Lung (tissue), 12 donors: Measurements from ENCODE around the gene PCID2. TPM values are rescaled to one million over a fixed set of nuclear protein-coding genes. Genes with fewer than 3 reads are reported as not detected.

Experiments
- ATAC-seq: fragments of 200-7000 bp; cut with Tn5 transposase; one replicate; pipeline ENCODE4 v1.9.1; 2020; ENCODE audit warnings: moderate number of reproducible peaks; ENCODE audit not compliant: insufficient read depth, low FRiP score
- DNase-seq, 3 donors: peaks; one replicate each; pipeline ENCODE4 v3.0.0-alpha.2; 2013 to 2017
- H3K27ac ChIP-seq, 2 donors: one replicate each; pipeline ENCODE4 v1.5.1; 2013; ENCODE audit warnings: mild to moderate bottlenecking in 2 of 2, moderate library complexity in 2 of 2, control low read depth in 1 of 2, inconsistent platforms in 1 of 2, low read depth in 1 of 2, low read length in 1 of 2
- H3K27me3 ChIP-seq, 3 donors: one replicate each; pipeline ENCODE4 v1.5.1; 2013; ENCODE audit warnings: low read length in 2 of 3; ENCODE audit not compliant: control insufficient read depth in 3 of 3, insufficient read depth in 3 of 3
- H3K36me3 ChIP-seq, 4 donors: one replicate each; pipeline ENCODE4 v1.5.1; 2013; ENCODE audit warnings: low read length in 4 of 4, mild to moderate bottlenecking in 1 of 4, moderate library complexity in 1 of 4; ENCODE audit not compliant: control insufficient read depth in 4 of 4, insufficient read depth in 4 of 4
- H3K4me1 ChIP-seq, 5 donors: one replicate each; pipeline ENCODE4 v1.5.1; 2013; ENCODE audit warnings: low read length in 5 of 5, mild to moderate bottlenecking in 2 of 5, moderate library complexity in 1 of 5; ENCODE audit not compliant: control insufficient read depth in 5 of 5, insufficient read depth in 5 of 5
- H3K4me3 ChIP-seq: one replicate; pipeline ENCODE4 v1.5.1; 2013; ENCODE audit warnings: mild to moderate bottlenecking, control low read depth, moderate library complexity
- H3K9ac ChIP-seq, 2 donors: one replicate each; pipeline ENCODE4 v1.5.1; 2013; ENCODE audit warnings: low read length in 2 of 2, control low read depth in 1 of 2; ENCODE audit not compliant: insufficient read depth in 1 of 2
- H3K9me3 ChIP-seq, 4 donors: one replicate each; pipeline ENCODE4 v1.5.1; 2013; ENCODE audit warnings: low read length in 3 of 4, mild to moderate bottlenecking in 1 of 4, moderate library complexity in 1 of 4; ENCODE audit not compliant: control insufficient read depth in 4 of 4, insufficient read depth in 3 of 4
- WGBS, 2 donors: extraction: QIAGEN DNeasy Blood & Tissue Kit; methylation state at CpG; one replicate each; pipeline ENCODE4 v1.1.7; 2013; 5-methylcytosine and 5-hydroxymethylcytosine counted together
- polyA plus RNA-seq, 2 donors: library from polyadenylated mRNA; stranded (reverse); fragments of 200-250 nt; gene quantifications; one replicate each; pipeline ENCODE4 v1.2.1, GENCODE V29; 2013
- total RNA-seq, 2 donors: library from RNA; depleted of rRNA in 1 of 2; stranded (reverse); fragments of >200 nt in 1 of 2; gene quantifications; one replicate each; pipeline ENCODE4 v1.2.1, GENCODE V29; 2014 to 2021
- TF ChIP-seq, protein P1 (sequence below): IDR thresholded peaks from 2 replicates; pipeline ENCODE4 v1.5.1; 2012; ENCODE audit warnings: mild to moderate bottlenecking; ENCODE audit errors: control extremely low read depth, extremely low read depth
- donor health status: control.
- donor health status: control.
- donor health status: Bipolar disorder and iron deficiency.
- donor health status: healthy.
- donor health status: DM: yes; HTN: yes; CAD: no.

Gene PCID2
- total and polyA plus RNA-seq, 4 donors = 31.5 to 86.2 (median 37.3) TPM

DNA sequence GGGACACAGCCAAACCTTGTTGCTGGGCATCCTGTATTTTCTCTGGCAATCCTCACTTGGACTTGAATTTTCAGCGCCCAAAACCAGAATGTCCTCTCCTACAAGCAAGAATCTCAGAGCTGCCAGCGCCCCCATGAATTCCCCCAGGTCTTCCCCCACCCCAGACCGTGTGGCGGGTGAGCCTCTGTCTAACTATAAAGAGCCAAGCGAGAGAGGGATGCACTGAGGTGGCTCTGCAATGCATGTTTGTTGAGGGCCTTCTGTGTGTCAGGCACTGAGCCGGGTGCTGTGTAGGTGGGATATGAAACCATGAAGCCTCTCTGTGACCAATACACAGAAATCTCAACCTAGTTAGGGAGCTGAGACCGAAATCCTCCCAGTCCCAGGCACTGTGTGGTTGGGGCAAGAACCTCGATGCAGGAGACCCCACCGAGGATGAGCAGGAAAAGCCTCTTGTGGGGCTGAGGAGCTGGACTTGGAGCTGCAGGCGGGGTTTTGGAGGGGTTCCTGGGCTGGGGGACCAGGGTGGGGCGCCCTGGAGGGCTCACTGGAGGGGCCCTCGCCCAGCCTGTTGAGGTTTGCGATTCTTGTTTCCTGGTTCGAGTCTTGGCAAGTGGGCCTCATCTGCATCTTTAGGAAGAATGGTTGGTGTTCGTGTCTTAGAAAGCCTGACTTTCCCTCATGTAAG lies 62.4 kb downstream of the PCID2 start:
- Histone ChIP-seq H3K4me1 (no peaks in the 10 kb centered on the region), H3K27me3 (no peaks in the 10 kb centered on the region), H3K9me3 (no peaks in the 10 kb centered on the region), H3K9ac (no peak overlapping the region), H3K36me3 (no peaks in the 10 kb centered on the region), H3K4me3 (no peak overlapping the region), H3K27ac (no peak overlapping the region)
- WGBS, 2 donors = 89 to 93% methylated on average over 15 of the region's 15 CpGs
- no peak for DNase-seq
- no peak for ATAC-seq
- TF ChIP-seq, protein P1, sequence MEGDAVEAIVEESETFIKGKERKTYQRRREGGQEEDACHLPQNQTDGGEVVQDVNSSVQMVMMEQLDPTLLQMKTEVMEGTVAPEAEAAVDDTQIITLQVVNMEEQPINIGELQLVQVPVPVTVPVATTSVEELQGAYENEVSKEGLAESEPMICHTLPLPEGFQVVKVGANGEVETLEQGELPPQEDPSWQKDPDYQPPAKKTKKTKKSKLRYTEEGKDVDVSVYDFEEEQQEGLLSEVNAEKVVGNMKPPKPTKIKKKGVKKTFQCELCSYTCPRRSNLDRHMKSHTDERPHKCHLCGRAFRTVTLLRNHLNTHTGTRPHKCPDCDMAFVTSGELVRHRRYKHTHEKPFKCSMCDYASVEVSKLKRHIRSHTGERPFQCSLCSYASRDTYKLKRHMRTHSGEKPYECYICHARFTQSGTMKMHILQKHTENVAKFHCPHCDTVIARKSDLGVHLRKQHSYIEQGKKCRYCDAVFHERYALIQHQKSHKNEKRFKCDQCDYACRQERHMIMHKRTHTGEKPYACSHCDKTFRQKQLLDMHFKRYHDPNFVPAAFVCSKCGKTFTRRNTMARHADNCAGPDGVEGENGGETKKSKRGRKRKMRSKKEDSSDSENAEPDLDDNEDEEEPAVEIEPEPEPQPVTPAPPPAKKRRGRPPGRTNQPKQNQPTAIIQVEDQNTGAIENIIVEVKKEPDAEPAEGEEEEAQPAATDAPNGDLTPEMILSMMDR = no peak

DNA sequence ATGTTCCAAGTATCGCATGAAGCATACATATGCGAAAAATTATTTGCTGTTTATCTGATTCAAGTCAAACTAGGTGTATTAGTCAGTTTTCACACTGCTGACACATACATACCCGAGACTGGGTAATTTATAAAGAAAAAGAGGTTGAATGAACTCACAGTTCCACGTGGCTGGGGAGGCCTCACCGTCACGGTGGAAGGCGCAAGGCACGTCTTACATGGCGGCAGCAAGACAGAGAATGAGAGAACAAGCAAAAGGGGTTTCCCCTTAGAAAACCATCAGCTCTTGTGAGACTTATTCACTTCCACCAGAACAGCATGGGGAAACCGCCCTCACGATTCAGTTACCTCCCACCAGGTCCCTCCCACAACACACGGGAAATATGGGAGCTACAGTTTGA lies 63.0 kb downstream of the PCID2 start:
- WGBS, 2 donors = 84 to 85% methylated on average over 12 of the region's 12 CpGs
- no peak overlapping the region for H3K27ac ChIP-seq
- no peaks in the 10 kb centered on the region for H3K9me3 ChIP-seq
- DNase-seq = no peak
- no peak for ATAC-seq
- no peak overlapping the region for H3K4me3 ChIP-seq
- no peak overlapping the region for H3K9ac ChIP-seq
- no peaks in the 10 kb centered on the region for H3K36me3 ChIP-seq
- TF ChIP-seq, protein P1 = no peak
- no peaks in the 10 kb centered on the region for H3K27me3 ChIP-seq
- H3K4me1 ChIP-seq = no peaks in the 10 kb centered on the region

DNA sequence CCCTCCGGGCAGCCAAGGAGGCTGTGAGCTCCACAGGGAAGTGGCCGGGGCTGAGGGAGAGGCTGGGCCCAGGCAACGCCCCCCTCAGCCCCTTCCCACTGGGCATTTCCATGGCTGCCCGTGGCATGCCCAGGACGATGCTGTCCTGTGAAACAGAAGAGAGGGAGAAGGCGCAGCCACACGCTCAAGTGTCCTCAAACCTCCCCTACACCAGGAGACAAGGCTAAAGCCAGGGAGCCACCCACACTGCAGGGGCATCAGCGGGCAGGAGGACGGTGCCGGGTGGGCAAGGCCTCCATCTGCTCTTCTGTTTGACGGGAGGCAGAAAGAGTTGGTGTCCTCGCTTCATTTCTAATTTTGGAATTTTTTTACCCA lies 64.2 kb downstream of the PCID2 start:
- WGBS, 2 donors = 88 to 91% methylated on average over 12 of the region's 12 CpGs
- no peak for ATAC-seq
- no peak overlapping the region for H3K4me3 ChIP-seq
- no peak overlapping the region for H3K27ac ChIP-seq
- no peaks in the 10 kb centered on the region for H3K9me3 ChIP-seq
- no peaks in the 10 kb centered on the region for H3K4me1 ChIP-seq
- H3K36me3 ChIP-seq = peaks cover 0 to 2% (median 0%) of the 10 kb centered on the region in 4 donors
- H3K27me3 ChIP-seq = no peaks in the 10 kb centered on the region
- TF ChIP-seq, protein P1 = no peak
- DNase-seq = no peak
- no peak overlapping the region for H3K9ac ChIP-seq
